A549 (cell line): Measurements from ENCODE around the gene HOXA7. TPM values are rescaled to one million over a fixed set of nuclear protein-coding genes. Genes with fewer than 3 reads are reported as not detected.

Experiments
- ATAC-seq, 2 experiments: fragments of 200-7000 bp in 1 of 2; fragments of >200 bp in 1 of 2; cut with Nextera tagmentation in 1 of 2; cut with Tn5 transposase in 1 of 2; 3 replicates each; pipeline versions ENCODE4 v1.8.0 to v1.9.1; 2018 to 2020; ENCODE audit warnings: mild to moderate bottlenecking in 1 of 2, moderate library complexity in 1 of 2
- CTCF ChIA-PET: fragments of 300-600 bp; sonication (Branson Sonifier 250); formaldehyde crosslinking; extraction: SDS; loops from one replicate; lab custom pipeline; 2021; ENCODE audit warnings: antibody characterized with exemption, inconsistent platforms; lab: Yijun Ruan, JAX
- POLR2A ChIA-PET: fragments of 350-600 bp; formaldehyde crosslinking; extraction: SDS; loops from one replicate; lab custom pipeline; 2021; ENCODE audit warnings: antibody characterized with exemption, inconsistent platforms; lab: Yijun Ruan, JAX
- DNase-seq, 2 experiments: peaks; one replicate each; pipeline versions ENCODE4 v3.0.0 to v3.0.0-alpha.2; 2011 to 2016; ENCODE audit warnings: low read depth in 1 of 2, low spot score in 1 of 2
- FAIRE-seq: peaks from 2 replicates; lab custom pipeline; 2011; peaks lifted over from hg19 to GRCh38; lab: Jason Lieb, UNC
- H3K27ac ChIP-seq, 2 experiments: fragments of >200 bp; sonication (Bioruptor Twin); formaldehyde crosslinking; 3 replicates each; pipeline ENCODE4 v1.5.1; 2016 to 2017
- H3K4me1 ChIP-seq: fragments of >200 bp; sonication (Bioruptor Twin); formaldehyde crosslinking; 3 replicates; pipeline ENCODE4 v1.6.1; 2016
- H3K4me2 ChIP-seq: fragments of >200 bp; sonication (Bioruptor Twin); formaldehyde crosslinking; 3 replicates; pipeline ENCODE4 v1.6.1; 2016
- H3K4me3 ChIP-seq: fragments of >200 bp; sonication (Bioruptor Twin); formaldehyde crosslinking; 3 replicates; pipeline ENCODE4 v1.5.1; 2016
- H3K9me3 ChIP-seq: fragments of >200 bp; sonication (Bioruptor Twin); formaldehyde crosslinking; 3 replicates; pipeline ENCODE4 v1.6.1; 2016
- CHD2 ChIP-seq: fragments of 150-350 bp; IDR thresholded peaks from 2 replicates; pipeline ENCODE4 v1.6.1; 2014; ENCODE audit warnings: low read length; ENCODE audit not compliant: partially characterized antibody
- CHD4 ChIP-seq: fragments of 200-600 bp; sonication (generic); IDR thresholded peaks from 2 replicates; pipeline ENCODE4 v1.6.1; 2016; ENCODE audit warnings: antibody characterized with exemption, mild to moderate bottlenecking, borderline replicate concordance
- FOXS1 ChIP-seq: fragments of 250-450 bp; sonication (Bioruptor Pico); IDR thresholded peaks from 2 replicates; pipeline ENCODE4 v1.5.0; 2020; ENCODE audit warnings: mild to moderate bottlenecking, moderate library complexity
- HDAC2 ChIP-seq: fragments of 200-600 bp; sonication (generic); IDR thresholded peaks from 2 replicates; pipeline ENCODE4 v1.6.1; 2016
- HOXB5 ChIP-seq: fragments of 250-450 bp; sonication (Bioruptor Pico); IDR thresholded peaks from 2 replicates; pipeline ENCODE4 v1.5.0; 2020; ENCODE audit warnings: mild to moderate bottlenecking, moderate library complexity
- JUNB ChIP-seq: fragments of >200 bp; sonication (Bioruptor Twin); formaldehyde crosslinking; IDR thresholded peaks from 2 replicates; pipeline ENCODE4 v1.6.1; 2016
- KDM1A ChIP-seq: fragments of 200-600 bp; sonication (generic); IDR thresholded peaks from 2 replicates; pipeline ENCODE4 v1.6.1; 2016; ENCODE audit warnings: low read depth, mild to moderate bottlenecking
- NPAS2 ChIP-seq: fragments of 250-450 bp; sonication (Bioruptor Pico); IDR thresholded peaks from 2 replicates; pipeline ENCODE4 v1.8.0; 2022; ENCODE audit warnings: mild to moderate bottlenecking, moderate library complexity, borderline replicate concordance
- RNF2 ChIP-seq: fragments of 200-600 bp; sonication (generic); IDR thresholded peaks from 2 replicates; pipeline ENCODE4 v1.6.1; 2016; ENCODE audit warnings: low read depth, mild to moderate bottlenecking, antibody characterized with exemption, moderate library complexity, borderline replicate concordance
- SMC3 ChIP-seq: fragments of >200 bp; sonication (Bioruptor Twin); formaldehyde crosslinking; IDR thresholded peaks from 3 replicates; pipeline ENCODE4 v1.6.1; 2018; ENCODE audit warnings: inconsistent platforms
- TP53 ChIP-seq: fragments of 250-450 bp; sonication (Bioruptor Pico); IDR thresholded peaks from 2 replicates; pipeline ENCODE4 v1.5.0; 2021; ENCODE audit warnings: mild to moderate bottlenecking, moderate library complexity
- ZFP36 ChIP-seq: fragments of 450-650 bp; IDR thresholded peaks from 2 replicates; pipeline ENCODE4 v1.6.1; 2014; ENCODE audit warnings: borderline replicate concordance; ENCODE audit not compliant: partially characterized antibody
- WGBS: methylation state at CpG from one replicate; pipeline ENCODE4 v1.1.6; 2017; ENCODE audit errors: missing lambda C conversion rate; 5-methylcytosine and 5-hydroxymethylcytosine counted together
- polyA plus RNA-seq, 4 experiments: library from polyadenylated mRNA; depleted of rRNA in 3 of 4; stranded (reverse); fragments of >200 nt; fragmentation: RNase III in 1 of 4; extraction: RNeasy Plus Mini Kit Qiagen cat#74134 plus additional on column Dnase treatment in 1 of 4; gene quantifications; 2 replicates in 3 of 4; 3 replicates in 1 of 4; pipeline ENCODE4 v1.2.3, GENCODE V29; 2011 to 2017
- TF ChIP-seq, protein P1 (sequence below): fragments of 450-650 bp; IDR thresholded peaks from 2 replicates; pipeline ENCODE4 v1.6.1; 2014; ENCODE audit warnings: antibody characterized with exemption
- TF ChIP-seq, protein P2 (sequence below): fragments of >200 bp; sonication (Bioruptor Twin); formaldehyde crosslinking; IDR thresholded peaks from 3 replicates; pipeline ENCODE4 v1.5.1; 2016
- TF ChIP-seq, protein P3 (sequence below): fragments of 150-350 bp; IDR thresholded peaks from 2 replicates; pipeline ENCODE4 v1.6.1; 2014; ENCODE audit warnings: low read depth, mild to moderate bottlenecking, low read length
- TF ChIP-seq, protein P4 (sequence below): fragments of 250-450 bp; sonication (Bioruptor Pico); IDR thresholded peaks from 2 replicates; pipeline ENCODE4 v1.5.0; 2021; ENCODE audit warnings: mild to moderate bottlenecking, moderate library complexity, borderline replicate concordance
- TF ChIP-seq, protein P5 (sequence below): fragments of >200 bp; sonication (Bioruptor Twin); formaldehyde crosslinking; IDR thresholded peaks from 3 replicates; pipeline ENCODE4 v1.6.1; 2016
- TF ChIP-seq, protein P6 (sequence below): fragments of 250-450 bp; sonication (Bioruptor Pico); IDR thresholded peaks from 2 replicates; pipeline ENCODE4 v1.5.0; 2020; ENCODE audit warnings: low read depth, mild to moderate bottlenecking, moderate library complexity

The HOXA7 gene
- polyA plus RNA-seq, 2 of the 4 experiments (the other 2 are of a cell fraction), result 4.1 to 4.8 TPM

DNA sequence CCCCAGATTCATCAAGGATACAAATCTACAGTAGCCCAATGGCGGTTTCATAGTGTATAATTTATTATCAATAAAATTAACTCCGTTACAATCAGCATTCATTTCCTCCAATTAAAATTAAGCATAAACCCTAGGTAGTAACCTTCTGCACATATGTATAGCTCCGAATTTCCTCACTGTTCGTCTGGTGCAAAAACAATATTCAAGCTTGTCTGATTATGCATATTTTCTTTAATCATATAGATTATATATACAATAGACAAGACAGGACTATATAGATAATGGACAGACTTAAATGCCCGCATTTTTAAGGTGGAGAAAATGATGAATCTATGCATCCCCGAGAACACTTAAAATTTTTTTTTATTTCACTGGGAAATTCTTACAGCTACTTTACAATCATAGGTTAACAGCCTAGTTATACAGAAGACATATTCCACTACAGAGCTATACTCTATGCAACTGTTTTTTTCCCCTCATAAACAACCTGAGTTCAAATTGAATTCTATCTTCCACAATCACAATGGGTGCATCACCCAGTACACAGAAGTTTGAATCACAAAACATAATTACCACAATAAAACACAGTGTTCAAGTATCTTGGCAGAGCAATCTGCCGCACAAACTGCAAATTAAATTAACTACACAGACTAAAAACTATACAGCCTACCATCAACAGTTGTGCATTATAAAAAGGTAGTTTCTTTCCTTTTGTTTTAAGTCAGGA lies 6.2 kb upstream of the HOXA7 start:
- ChIA-PET CTCF (interaction anchor here (0.5 to 7.0 kb wide), 14 partner anchors 9 to 1270 kb away, joined by 3 to 160 read pairs (median 4); partner anchors contain the start of genes HOXA10, HOXA5 and HOXA6), POLR2A (no interaction called here)

DNA sequence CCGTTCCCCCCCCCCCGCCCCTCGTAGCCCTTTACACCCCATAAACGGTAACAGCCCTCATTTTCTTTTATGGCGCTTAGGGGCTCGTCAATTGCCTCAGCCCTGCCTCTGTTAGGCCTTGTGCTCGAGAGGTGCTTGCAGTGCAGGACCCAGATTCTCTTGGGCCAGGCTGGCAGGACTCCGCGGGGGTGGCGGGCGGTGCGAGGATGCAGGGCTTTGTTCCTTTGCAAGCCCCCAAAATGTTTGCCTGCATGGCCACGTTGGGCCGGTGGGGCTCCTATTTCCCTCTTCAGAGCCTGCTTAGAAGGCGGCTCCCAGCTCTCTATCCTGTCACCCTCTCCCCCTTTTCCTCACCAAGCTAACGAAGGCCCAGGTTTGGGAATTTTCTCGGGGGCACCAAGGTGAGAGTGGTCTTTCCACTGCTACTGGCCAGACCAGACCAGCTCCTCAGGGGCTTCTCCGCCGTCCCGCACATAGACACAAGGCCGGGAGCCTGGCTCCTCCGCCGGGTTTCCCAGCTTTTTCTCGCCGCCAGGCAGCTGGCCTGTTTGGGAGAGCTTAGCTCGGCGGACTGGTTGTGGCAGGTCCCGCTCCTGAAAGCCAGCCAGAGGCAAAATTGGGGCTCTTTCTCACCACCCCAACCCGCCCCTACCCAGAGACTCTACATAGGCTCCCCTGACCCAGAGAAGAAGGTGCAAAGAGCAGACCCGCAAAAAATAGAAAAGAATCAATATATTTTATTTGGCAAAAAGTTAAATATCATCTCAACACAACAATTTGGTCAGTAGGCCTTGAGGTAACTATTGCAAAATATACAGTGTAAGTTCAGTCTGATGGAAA lies 5.5 kb upstream of the HOXA7 start:
- H3K4me3 ChIP-seq, result no peak overlapping the region
- ChIA-PET CTCF (interaction anchor here (0.7 to 7.0 kb wide), 25 partner anchors 9 to 1269 kb away, joined by 3 to 160 read pairs (median 6); partner anchors contain the start of genes HOXA10, HOXA3, HOXA5 and HOXA6), POLR2A (no interaction called here)
- ATAC-seq (no peak), DNase-seq (no peak), FAIRE-seq (no peak)
- TF ChIP-seq JUNB (no peak), FOXS1 (no peak)
- TF ChIP-seq, protein P1, sequence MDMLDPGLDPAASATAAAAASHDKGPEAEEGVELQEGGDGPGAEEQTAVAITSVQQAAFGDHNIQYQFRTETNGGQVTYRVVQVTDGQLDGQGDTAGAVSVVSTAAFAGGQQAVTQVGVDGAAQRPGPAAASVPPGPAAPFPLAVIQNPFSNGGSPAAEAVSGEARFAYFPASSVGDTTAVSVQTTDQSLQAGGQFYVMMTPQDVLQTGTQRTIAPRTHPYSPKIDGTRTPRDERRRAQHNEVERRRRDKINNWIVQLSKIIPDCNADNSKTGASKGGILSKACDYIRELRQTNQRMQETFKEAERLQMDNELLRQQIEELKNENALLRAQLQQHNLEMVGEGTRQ, result no peak
- 81% methylated on average over 25 of the region's 30 CpGs for WGBS
- no peaks in the 10 kb centered on the region for H3K9me3 ChIP-seq
- no peak overlapping the region; the same call in 2 of the 3 replicates for H3K4me2 ChIP-seq
- 0 out of 3 replicates have a peak, but pooled peaks cover 3% of the 10 kb centered on the region for H3K4me1 ChIP-seq
- H3K27ac ChIP-seq, result no peak overlapping the region

More for the DNA sequence above, 6.2 kb upstream of the HOXA7 start:
- no peak for DNase-seq
- 0 out of 3 replicates have a peak, but pooled peaks cover 3% of the 10 kb centered on the region for H3K4me1 ChIP-seq
- TF ChIP-seq TP53 (CRISPR knock-in tag), result no peak
- no peak for TF ChIP-seq CHD2
- TF ChIP-seq, all 56 proteins: peak for 0
- 82% methylated on average over 7 of the region's 7 CpGs for WGBS
- ATAC-seq, result no peak
- no peak for FAIRE-seq
- no peak overlapping the region for H3K27ac ChIP-seq
- no peak overlapping the region for H3K4me2 ChIP-seq
- no peaks in the 10 kb centered on the region for H3K9me3 ChIP-seq
- no peak overlapping the region for H3K4me3 ChIP-seq

DNA sequence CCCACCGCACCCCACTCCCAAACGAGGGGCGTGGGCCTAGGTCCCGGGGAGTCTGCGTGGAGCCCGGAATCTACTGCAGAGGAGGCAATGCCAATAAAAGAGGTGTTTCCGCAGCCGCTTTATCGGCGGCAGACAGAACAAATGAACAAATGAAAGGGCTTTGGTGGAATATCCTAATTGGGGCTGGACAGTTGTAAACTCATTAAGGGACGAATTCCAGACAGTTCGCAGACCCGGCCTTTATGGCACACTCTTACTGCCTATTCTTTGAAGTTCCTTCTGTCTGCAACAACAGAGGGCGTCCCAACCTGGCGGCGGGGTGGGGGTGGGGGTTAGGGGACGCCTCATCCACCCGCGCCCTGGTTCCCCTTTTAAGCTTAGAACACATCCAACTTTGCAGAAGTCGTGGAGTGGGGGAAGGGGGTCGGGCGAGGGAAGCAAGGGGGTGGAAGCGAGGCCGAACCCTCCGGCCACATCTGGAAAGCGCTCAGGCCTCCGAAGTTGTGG lies 4.8 kb upstream of the HOXA7 start:
- Histone ChIP-seq H3K4me2 (peak overlapping the region; percentile 96), H3K9me3 (no peaks in the 10 kb centered on the region), H3K27ac (peak overlapping the region; percentile 86; a peak in 5 of 6 replicates), H3K4me3 (peak overlapping the region; percentile 65), H3K4me1 (0 out of 3 replicates have a peak, but pooled peaks cover 3% of the 10 kb centered on the region)
- ATAC-seq (no peak), FAIRE-seq (no peak), DNase-seq (no peak)
- 32% methylated on average over 23 of the region's 27 CpGs for WGBS
- ChIA-PET CTCF (interaction anchor here (0.6 to 7.0 kb wide), 57 partner anchors 9 to 1305 kb away, joined by 3 to 160 read pairs (median 4); partner anchors contain the start of genes HOXA10, HOXA3, HOXA5 and HOXA6), POLR2A (interaction anchor here (0.6 to 1.3 kb wide), 4 partner anchors 11 to 963 kb away, joined by 3 to 14 read pairs (median 4); no protein-coding TSS in a partner anchor)
- no peak; the same call in 2 of the 3 replicates for TF ChIP-seq SMC3
- TF ChIP-seq, protein P2, sequence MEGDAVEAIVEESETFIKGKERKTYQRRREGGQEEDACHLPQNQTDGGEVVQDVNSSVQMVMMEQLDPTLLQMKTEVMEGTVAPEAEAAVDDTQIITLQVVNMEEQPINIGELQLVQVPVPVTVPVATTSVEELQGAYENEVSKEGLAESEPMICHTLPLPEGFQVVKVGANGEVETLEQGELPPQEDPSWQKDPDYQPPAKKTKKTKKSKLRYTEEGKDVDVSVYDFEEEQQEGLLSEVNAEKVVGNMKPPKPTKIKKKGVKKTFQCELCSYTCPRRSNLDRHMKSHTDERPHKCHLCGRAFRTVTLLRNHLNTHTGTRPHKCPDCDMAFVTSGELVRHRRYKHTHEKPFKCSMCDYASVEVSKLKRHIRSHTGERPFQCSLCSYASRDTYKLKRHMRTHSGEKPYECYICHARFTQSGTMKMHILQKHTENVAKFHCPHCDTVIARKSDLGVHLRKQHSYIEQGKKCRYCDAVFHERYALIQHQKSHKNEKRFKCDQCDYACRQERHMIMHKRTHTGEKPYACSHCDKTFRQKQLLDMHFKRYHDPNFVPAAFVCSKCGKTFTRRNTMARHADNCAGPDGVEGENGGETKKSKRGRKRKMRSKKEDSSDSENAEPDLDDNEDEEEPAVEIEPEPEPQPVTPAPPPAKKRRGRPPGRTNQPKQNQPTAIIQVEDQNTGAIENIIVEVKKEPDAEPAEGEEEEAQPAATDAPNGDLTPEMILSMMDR, result no peak; the same call in 2 of the 3 replicates
- no peak for TF ChIP-seq KDM1A
- TF ChIP-seq HOXB5 (CRISPR knock-in tag), result no peak
- TF ChIP-seq, protein P1, result no peak
- TF ChIP-seq FOXS1, result no peak
- TF ChIP-seq, protein P3, sequence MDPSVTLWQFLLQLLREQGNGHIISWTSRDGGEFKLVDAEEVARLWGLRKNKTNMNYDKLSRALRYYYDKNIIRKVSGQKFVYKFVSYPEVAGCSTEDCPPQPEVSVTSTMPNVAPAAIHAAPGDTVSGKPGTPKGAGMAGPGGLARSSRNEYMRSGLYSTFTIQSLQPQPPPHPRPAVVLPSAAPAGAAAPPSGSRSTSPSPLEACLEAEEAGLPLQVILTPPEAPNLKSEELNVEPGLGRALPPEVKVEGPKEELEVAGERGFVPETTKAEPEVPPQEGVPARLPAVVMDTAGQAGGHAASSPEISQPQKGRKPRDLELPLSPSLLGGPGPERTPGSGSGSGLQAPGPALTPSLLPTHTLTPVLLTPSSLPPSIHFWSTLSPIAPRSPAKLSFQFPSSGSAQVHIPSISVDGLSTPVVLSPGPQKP, result no peak
- no peak for TF ChIP-seq RNF2
- no peak for TF ChIP-seq NPAS2 (CRISPR knock-in tag)
- no peak for TF ChIP-seq CHD4
- TF ChIP-seq ZFP36, result no peak
- TF ChIP-seq, protein P4, sequence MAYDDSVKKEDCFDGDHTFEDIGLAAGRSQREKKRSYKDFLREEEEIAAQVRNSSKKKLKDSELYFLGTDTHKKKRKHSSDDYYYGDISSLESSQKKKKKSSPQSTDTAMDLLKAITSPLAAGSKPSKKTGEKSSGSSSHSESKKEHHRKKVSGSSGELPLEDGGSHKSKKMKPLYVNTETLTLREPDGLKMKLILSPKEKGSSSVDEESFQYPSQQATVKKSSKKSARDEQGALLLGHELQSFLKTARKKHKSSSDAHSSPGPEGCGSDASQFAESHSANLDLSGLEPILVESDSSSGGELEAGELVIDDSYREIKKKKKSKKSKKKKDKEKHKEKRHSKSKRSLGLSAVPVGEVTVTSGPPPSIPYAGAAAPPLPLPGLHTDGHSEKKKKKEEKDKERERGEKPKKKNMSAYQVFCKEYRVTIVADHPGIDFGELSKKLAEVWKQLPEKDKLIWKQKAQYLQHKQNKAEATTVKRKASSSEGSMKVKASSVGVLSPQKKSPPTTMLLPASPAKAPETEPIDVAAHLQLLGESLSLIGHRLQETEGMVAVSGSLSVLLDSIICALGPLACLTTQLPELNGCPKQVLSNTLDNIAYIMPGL (CRISPR knock-in tag), result no peak
- TF ChIP-seq, protein P5, sequence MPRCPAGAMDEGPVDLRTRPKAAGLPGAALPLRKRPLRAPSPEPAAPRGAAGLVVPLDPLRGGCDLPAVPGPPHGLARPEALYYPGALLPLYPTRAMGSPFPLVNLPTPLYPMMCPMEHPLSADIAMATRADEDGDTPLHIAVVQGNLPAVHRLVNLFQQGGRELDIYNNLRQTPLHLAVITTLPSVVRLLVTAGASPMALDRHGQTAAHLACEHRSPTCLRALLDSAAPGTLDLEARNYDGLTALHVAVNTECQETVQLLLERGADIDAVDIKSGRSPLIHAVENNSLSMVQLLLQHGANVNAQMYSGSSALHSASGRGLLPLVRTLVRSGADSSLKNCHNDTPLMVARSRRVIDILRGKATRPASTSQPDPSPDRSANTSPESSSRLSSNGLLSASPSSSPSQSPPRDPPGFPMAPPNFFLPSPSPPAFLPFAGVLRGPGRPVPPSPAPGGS, result no peak
- TF ChIP-seq, protein P6, sequence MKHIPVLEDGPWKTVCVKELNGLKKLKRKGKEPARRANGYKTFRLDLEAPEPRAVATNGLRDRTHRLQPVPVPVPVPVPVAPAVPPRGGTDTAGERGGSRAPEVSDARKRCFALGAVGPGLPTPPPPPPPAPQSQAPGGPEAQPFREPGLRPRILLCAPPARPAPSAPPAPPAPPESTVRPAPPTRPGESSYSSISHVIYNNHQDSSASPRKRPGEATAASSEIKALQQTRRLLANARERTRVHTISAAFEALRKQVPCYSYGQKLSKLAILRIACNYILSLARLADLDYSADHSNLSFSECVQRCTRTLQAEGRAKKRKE (CRISPR knock-in tag), result no peak
- TF ChIP-seq HDAC2, result no peak
